GM18873 (cell line): Measurements from ENCODE around the gene GRM3.
"Not testable (repeated sequence)": the region's sequence is repeated elsewhere in the genome, so short reads cannot be mapped to it uniquely, and the experiment has no call there.

Experiments used
- ATAC-seq: cut with Tn5 transposase; IDR thresholded peaks from one replicate; pipeline ENCODE4 v1.9.1; 2021; ENCODE audit warnings: mild to moderate bottlenecking, moderate library complexity, moderate number of reproducible peaks; ENCODE audit not compliant: unreplicated experiment, low FRiP score

The GRM3 gene

DNA sequence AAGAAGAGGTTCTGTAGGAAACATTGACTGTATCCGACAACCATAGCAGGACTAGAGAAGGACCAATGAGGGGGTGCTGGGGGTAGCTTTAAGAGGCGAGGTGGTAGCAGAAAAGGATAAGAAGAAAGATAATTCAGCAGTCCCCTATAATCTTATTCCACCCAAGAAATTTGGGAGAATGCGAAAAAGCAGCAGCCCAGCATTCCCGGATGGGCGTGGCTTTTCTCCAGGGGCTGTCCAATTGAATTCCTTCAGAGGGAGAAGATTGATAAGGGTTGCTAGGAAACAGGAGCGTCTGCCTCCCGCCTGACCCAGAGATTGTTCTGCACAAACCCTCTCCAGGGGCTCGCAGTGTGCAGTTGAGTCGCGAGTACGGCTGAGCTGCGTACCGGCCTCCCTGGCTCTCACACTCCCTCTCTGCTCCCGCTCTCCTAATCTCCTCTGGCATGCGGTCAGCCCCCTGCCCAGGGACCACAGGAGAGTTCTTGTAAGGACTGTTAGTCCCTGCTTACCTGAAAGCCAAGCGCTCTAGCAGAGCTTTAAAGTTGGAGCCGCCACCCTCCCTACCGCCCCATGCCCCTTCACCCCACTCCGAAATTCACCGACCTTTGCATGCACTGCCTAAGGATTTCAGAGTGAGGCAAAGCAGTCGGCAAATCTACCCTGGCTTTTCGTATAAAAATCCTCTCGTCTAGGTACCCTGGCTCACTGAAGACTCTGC lies at the start of gene GRM3:
Gene GRM3, plus strand, starts transcription at position 349 of the 721 bp plus-strand sequence. CDS start 121,237 bp downstream, outside the sequence.
- ATAC-seq: no peak

GRCh38 chr7:86598311-86598710 lies 45.4 kb upstream of the GRM3 start:
- no peak for ATAC-seq

- ATAC-seq: no peak
Observed at GRCh38 chr7:86598721-86599120, 45.0 kb upstream of the GRM3 start.

- ATAC-seq: no peak
Observed at GRCh38 chr7:86600506-86601290, 43.0 kb upstream of the GRM3 start.

GRCh38 chr7:86615711-86616110 lies 28.0 kb upstream of the GRM3 start:
- ATAC-seq: not testable (repeated sequence)

DNA sequence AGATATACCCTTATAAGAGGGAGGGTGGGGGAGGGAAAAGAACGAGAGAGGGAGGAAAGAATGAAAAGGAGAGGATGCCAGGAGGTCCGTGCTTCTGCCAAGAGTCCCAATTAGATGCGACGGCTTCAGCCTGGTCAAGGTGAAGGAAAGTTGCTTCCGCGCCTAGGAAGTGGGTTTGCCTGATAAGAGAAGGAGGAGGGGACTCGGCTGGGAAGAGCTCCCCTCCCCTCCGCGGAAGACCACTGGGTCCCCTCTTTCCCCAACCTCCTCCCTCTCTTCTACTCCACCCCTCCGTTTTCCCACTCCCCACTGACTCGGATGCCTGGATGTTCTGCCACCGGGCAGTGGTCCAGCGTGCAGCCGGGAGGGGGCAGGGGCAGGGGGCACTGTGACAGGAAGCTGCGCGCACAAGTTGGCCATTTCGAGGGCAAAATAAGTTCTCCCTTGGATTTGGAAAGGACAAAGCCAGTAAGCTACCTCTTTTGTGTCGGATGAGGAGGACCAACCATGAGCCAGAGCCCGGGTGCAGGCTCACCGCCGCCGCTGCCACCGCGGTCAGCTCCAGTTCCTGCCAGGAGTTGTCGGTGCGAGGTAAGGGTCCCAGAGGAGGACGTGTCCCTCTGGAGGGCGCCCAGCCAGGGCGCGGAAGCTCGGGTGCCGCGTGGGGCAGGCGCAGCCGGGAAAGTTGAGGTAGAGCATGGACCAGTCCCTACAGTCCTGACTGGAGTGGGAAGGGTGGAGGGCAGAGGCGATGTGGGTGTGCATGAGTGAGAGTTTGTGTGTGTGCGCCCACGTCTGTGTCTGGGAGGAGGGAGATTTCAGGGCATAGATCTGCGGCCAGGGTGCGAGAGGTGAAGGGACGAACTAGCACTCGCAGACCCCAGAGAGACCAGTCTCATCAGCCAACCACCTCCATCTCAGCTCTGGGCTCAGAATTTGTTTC lies 844 bp downstream of the GRM3 start:
- no peak for ATAC-seq

- no peak for ATAC-seq
Observed at GRCh38 chr7:86645225-86645608, 1.5 kb downstream of the GRM3 start.

GRCh38 chr7:86645676-86646276 lies 2.1 kb downstream of the GRM3 start:
- no peak for ATAC-seq

GRCh38 chr7:86647385-86648094 lies 3.8 kb downstream of the GRM3 start:
- no peak for ATAC-seq

DNA sequence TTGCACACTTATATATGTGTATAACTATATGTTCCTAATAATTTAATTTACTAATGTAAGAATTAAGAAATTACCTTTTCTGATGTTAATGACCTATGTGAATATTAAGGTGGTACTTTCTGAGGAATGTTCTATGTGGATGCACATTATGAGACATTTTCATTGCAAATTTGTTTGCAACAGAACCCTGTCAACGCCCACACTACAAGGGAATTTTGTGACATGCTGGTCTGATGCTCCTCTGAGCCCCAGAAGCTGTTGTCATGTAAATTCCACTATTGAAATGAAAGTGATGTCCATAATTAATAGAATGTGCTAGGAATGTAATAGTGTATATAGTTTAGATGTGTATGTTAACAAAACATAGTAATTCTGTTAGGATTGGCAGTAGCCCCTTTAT lies 4.5 kb downstream of the GRM3 start:
- no peak for ATAC-seq

GRCh38 chr7:86653919-86654659 lies 10.4 kb downstream of the GRM3 start:
- no peak for ATAC-seq

- no peak for ATAC-seq
Observed at GRCh38 chr7:86657948-86658347, 14.2 kb downstream of the GRM3 start.

DNA sequence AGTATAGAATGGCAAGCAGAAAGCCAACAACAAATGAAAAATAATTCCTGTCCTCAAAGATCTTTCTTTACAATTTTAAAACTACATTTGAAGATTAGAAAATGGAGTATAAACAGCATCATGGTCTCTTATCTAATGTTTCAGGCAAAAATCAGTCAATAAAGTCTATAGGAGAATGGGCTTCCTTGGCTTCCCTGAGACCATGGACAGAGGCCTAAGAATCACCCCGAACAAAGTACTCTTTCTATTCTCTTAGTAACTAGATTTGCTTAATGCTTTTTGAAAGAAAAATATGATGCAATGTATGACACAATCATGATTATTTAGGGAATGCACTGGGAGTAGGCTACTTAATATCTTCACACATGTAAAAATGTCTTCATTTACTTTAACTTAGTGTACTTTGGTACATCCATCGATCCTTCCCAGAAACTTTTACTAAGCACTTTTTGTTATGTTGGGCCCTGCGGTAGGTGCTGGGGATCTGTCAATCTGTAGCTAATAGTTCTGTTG lies 17.3 kb downstream of the GRM3 start:
- ATAC-seq: no peak

- ATAC-seq: no peak
Observed at GRCh38 chr7:86664486-86664885, 20.8 kb downstream of the GRM3 start.

DNA sequence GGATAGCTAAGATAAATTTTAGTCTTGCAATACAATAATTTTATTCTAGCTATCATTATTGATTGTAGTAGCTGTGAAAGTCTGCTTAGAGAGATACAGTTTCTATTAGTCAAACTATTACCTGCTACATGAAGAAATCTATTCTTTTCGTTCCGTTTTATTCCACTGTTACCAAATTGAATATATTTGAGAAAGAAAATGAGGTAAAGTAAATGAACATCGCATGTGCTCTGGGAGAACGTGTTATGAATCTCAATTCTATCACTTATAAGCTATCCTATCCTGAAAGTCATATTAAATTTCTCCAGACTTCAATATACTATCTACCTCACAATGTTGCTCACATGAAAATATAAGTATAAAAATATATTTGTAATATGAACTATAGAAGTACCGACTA lies 21.3 kb downstream of the GRM3 start:
- no peak for ATAC-seq

GRCh38 chr7:86665669-86666068 lies 22.0 kb downstream of the GRM3 start:
- ATAC-seq: no peak

GRCh38 chr7:86667732-86668131 lies 24.0 kb downstream of the GRM3 start:
- no peak for ATAC-seq

DNA sequence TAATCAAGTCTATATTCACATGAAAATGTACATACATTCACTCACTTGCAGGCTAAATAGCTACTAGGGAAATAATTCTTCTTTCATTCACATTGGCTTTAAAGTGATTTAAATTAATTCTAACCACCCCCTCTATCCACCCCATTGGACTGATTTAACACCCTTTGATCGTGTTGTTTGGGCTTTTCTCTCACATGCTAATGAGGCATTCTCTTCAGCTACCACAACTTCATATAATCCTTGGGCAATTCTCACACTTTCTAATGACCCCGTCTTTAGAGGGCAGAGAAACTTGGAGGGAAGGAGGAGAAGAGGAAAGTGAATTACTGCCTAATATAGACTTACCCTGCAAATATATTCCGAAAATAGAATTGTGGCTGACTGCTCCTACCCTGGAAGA lies 24.6 kb downstream of the GRM3 start:
- ATAC-seq: no peak

DNA sequence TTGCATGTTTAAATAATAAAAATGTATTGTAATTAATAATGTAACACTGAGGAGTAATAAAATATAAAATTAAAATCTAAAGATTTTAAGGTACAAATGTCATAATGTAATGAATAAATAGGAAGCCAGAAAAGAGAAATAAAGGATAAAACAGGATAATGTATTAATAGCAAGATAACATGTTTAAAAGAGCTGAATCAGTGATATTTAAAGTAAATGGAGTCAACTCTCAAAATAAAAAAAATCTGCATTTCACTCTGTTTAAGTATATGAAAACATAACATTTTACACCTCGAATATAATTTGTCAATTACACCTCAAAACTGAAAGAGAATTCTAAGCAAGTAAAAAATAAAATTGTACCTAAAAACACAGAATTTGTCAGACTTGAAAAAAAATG lies 44.1 kb downstream of the GRM3 start:
- no peak for ATAC-seq
